HG03039 (cell line): Measurements from ENCODE around the gene VSTM2B.

Experiments
- ATAC-seq: cut with Tn5 transposase; IDR thresholded peaks from one replicate; pipeline ENCODE4 v1.9.1; 2021; ENCODE audit warnings: mild to moderate bottlenecking, moderate library complexity; ENCODE audit not compliant: unreplicated experiment

Gene VSTM2B

GRCh38 chr19:29529646-29530539 lies 4.1 kb downstream of the VSTM2B start:
- no peak for ATAC-seq

GRCh38 chr19:29530540-29531457 lies 5.0 kb downstream of the VSTM2B start:
- ATAC-seq: no peak

DNA sequence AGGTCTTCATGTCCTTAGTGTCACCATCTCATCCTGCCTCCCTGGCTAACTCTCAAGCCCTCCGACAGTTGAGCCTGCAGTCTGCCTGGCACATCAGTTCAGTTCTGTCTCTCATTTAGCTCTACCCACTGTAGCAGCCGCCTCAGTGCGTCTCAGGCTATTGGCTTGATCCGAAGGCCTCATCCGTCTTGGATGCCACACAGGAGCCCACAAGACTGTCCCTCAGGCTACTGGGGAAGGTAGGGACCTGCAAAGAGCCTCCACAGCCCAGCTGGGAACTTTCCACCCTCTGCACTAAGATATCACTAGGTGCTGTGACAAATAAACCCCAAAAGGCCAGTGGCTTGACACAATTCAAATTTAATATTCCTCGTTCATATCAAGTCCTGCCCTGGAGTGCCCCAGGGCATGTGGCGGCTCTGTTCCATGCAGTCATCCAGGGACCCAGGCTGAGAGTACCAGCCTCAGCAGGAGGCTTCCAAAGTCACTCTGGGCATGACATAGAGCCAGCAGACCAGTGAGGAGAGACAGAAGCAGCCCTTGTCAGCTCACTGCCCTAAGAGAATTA lies 5.7 kb downstream of the VSTM2B start:
- no peak for ATAC-seq

DNA sequence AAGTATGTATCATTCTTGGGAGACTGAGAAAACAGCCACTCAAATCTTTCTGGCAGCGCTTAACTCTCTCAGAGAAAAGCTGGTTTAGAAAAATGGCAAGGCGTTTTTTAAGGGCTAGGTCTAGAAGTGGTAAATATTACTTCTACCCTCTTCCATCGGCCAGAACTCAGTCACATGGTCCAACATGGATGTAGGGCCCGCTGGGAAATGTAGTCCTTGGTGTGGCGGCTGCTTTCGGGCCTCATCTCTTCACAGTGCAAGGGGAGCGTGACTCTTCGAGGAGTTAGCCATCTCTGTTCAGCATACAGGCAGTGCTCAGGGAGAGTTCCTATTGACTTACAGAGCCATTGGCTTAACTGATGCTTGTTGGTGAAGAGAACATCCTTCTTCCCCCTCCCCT lies 6.3 kb downstream of the VSTM2B start:
- ATAC-seq: no peak

DNA sequence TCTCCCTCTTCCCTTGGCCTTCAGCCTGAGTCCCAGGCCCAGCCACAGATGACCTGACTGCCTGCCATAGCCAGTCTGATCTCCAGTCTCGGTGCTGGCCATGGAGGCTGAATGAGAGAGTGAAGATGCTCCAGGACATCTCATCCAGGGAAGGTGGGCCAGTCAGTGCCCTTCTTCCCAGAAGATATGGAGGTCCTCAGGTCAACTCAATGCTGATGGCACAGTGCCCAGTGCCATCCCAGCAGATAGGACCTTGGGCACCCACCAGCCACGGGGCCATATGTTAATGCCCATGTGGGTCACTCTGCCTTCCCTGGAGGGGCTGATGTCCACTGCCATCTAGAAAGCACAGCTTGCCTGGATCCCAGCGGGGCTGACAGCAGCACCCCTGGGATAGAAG lies 7.2 kb downstream of the VSTM2B start:
- no peak for ATAC-seq

- no peak for ATAC-seq
Measured at GRCh38 chr19:29533578-29534544, 8.1 kb downstream of the VSTM2B start.

GRCh38 chr19:29535214-29535831 lies 9.5 kb downstream of the VSTM2B start:
- no peak for ATAC-seq

GRCh38 chr19:29535984-29536508 lies 10.3 kb downstream of the VSTM2B start:
- no peak for ATAC-seq

- no peak for ATAC-seq
Measured at GRCh38 chr19:29537181-29537580, 11.4 kb downstream of the VSTM2B start.

GRCh38 chr19:29537601-29538000 lies 11.8 kb downstream of the VSTM2B start:
- no peak for ATAC-seq

GRCh38 chr19:29538146-29538545 lies 12.4 kb downstream of the VSTM2B start:
- no peak for ATAC-seq

DNA sequence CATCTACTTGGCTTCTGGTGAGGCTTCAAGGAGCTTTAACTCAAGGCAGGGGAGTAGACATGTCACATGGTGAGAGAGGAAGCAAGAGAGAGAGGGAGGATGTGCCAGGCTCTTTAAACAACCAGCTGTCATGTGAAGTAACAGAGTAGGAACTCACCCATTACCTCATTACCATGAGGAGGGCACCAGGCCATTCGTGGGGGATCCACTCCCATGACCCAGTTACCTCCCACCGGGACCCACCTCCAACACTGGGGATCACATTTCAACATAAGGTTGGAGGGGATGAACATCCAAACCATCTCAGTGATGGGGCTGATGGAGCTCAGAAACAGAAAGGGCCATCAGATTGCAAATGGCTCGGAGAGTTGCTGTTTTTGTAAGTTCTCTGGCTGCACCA lies 12.9 kb downstream of the VSTM2B start:
- no peak for ATAC-seq

DNA sequence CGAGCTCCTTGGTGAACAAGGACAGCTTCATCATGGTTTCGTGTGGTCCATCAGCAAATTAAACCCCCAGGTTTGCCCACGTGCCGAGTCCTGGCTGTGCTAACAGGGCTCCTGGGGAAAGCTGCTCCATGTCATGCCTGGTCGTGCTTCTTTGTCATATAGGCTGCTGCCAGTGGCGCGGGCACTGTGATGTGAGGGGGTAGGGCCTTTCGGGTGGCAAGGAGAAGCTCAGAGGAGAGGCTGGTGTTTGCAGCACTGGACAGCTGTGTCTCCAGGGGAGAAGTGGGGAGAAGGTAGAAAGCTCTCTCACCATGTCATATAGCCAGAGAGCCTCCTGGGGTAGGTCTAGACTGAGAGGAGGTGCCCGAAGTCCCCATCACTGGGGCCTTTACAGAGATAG lies 13.3 kb downstream of the VSTM2B start:
- ATAC-seq: no peak

GRCh38 chr19:29539670-29540069 lies 13.9 kb downstream of the VSTM2B start:
- ATAC-seq: no peak

DNA sequence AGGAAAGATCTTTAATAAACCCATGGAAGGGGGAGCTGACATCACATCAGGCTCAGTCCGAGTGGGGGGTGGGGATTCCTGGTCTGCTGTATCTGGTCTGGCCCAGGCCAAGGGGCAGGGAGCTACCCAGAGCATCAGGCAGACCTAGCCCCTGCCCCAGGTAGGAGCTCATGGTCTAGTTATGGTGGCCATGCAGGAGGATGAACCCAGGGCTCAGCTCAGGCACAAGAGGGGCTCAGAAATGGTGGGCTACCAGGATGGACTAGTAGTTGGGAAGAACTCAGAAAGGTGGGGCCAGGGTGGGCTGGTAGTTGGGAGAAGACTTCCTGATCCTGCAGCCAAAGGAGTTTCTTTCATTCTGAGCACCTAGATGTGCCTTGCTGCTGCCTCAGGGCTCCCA lies 14.3 kb downstream of the VSTM2B start:
- no peak for ATAC-seq

GRCh38 chr19:29541473-29542253 lies 15.9 kb downstream of the VSTM2B start:
- ATAC-seq: no peak

- no peak for ATAC-seq
Measured at GRCh38 chr19:29542327-29542726, 16.5 kb downstream of the VSTM2B start.

- no peak for ATAC-seq
Measured at GRCh38 chr19:29542776-29543175, 17.0 kb downstream of the VSTM2B start.

GRCh38 chr19:29543381-29543780 lies 17.6 kb downstream of the VSTM2B start:
- ATAC-seq: no peak
